OCI-LY1 (cell line): ENCODE results near the gene ATR.

Experiments
- H2AFZ ChIP-seq: fragments of 200-600 bp; sonication (generic), shearing (Covaris generic); 2 replicates; pipeline ENCODE4 v1.6.0; 2014; ENCODE audit warnings: antibody characterized with exemption, mild to moderate bottlenecking, low read length
- H3F3A ChIP-seq: fragments of 200-600 bp; sonication (generic), shearing (Covaris generic); 2 replicates; pipeline ENCODE4 v1.6.0; 2014; ENCODE audit warnings: mild to moderate bottlenecking, antibody characterized with exemption, low read length, moderate library complexity; ENCODE audit not compliant: insufficient read depth
- H3K27ac ChIP-seq: fragments of 200-600 bp; sonication (generic); 2 replicates; pipeline ENCODE4 v1.5.1; 2014; ENCODE audit warnings: low read length, mixed run types, mild to moderate bottlenecking, low read depth; ENCODE audit not compliant: poor library complexity, severe bottlenecking
- H3K27me3 ChIP-seq: fragments of 200-600 bp; sonication (generic); 2 replicates; pipeline ENCODE4 v1.6.0; 2014; ENCODE audit warnings: antibody characterized with exemption, mild to moderate bottlenecking, low read length, moderate library complexity; ENCODE audit not compliant: insufficient read depth
- H3K36me3 ChIP-seq: fragments of 200-600 bp; sonication (generic); 2 replicates; pipeline ENCODE4 v1.6.1; 2014; ENCODE audit warnings: mild to moderate bottlenecking, antibody characterized with exemption, low read length, moderate library complexity, mixed read lengths; ENCODE audit not compliant: insufficient read depth
- H3K4me1 ChIP-seq: fragments of 200-600 bp; sonication (generic); 2 replicates; pipeline ENCODE4 v1.5.1; 2014; ENCODE audit warnings: mild to moderate bottlenecking, low read length, moderate library complexity; ENCODE audit not compliant: insufficient read depth, severe bottlenecking
- H3K4me2 ChIP-seq: fragments of 200-600 bp; sonication (generic), shearing (Covaris generic); 2 replicates; pipeline ENCODE4 v1.6.1; 2014; ENCODE audit warnings: low read length
- H3K4me3 ChIP-seq: fragments of 200-600 bp; sonication (generic); 2 replicates; pipeline ENCODE4 v1.5.1; 2014; ENCODE audit warnings: low read length, low read depth, mild to moderate bottlenecking, mixed read lengths; ENCODE audit not compliant: poor library complexity, severe bottlenecking
- H3K79me2 ChIP-seq: fragments of 200-600 bp; shearing (Covaris generic); 2 replicates; pipeline ENCODE4 v1.6.1; 2016; ENCODE audit warnings: mixed run types, low read length, mixed read lengths; ENCODE audit not compliant: insufficient read depth
- H3K9ac ChIP-seq: fragments of 200-600 bp; sonication (generic), shearing (Covaris generic); 2 replicates; pipeline ENCODE4 v1.6.1; 2014; ENCODE audit warnings: mild to moderate bottlenecking, low read length, mixed read lengths
- H3K9me2 ChIP-seq: fragments of 200-600 bp; sonication (generic), shearing (Covaris generic); 2 replicates; pipeline ENCODE4 v1.6.1; 2014; ENCODE audit warnings: low read depth, mild to moderate bottlenecking, low read length, mixed read lengths
- H3K9me3 ChIP-seq: fragments of 200-600 bp; shearing (Covaris generic); 2 replicates; pipeline ENCODE4 v1.6.1; 2014; ENCODE audit warnings: low read length, mixed read lengths
- H4K20me1 ChIP-seq: fragments of 200-600 bp; sonication (generic), shearing (Covaris generic); 2 replicates; pipeline ENCODE4 v1.6.0; 2016; ENCODE audit warnings: mild to moderate bottlenecking, low read length; ENCODE audit not compliant: insufficient read depth
- CTCF ChIP-seq: fragments of 200-600 bp; sonication (generic), shearing (Covaris generic); IDR thresholded peaks from 2 replicates; pipeline ENCODE4 v1.5.1; 2017; ENCODE audit warnings: mild to moderate bottlenecking, antibody characterized with exemption, low read length, moderate library complexity, mixed read lengths
- EZH2 ChIP-seq: fragments of 200-600 bp; sonication (generic), shearing (Covaris generic); IDR thresholded peaks from 2 replicates; pipeline ENCODE4 v1.8.0; 2017; ENCODE audit warnings: borderline replicate concordance, mixed run types, mild to moderate bottlenecking, antibody characterized with exemption, low read length, moderate library complexity, mixed read lengths

ATR gene

GRCh38 chr3:142509079-142509478, 69.5 kb downstream of the ATR start:
- no peak overlapping the region for H3K4me2 ChIP-seq
- H3K9ac ChIP-seq = no peak overlapping the region
- TF ChIP-seq EZH2 (no peak), CTCF (no peak)
- no peaks in the 10 kb centered on the region for H3K9me2 ChIP-seq
- no peaks in the 10 kb centered on the region for H3K9me3 ChIP-seq
- H3K4me3 ChIP-seq = no peak overlapping the region
- no peaks in the 10 kb centered on the region for H3K4me1 ChIP-seq
- no peaks in the 10 kb centered on the region for H3K79me2 ChIP-seq
- no peaks in the 10 kb centered on the region for H3F3A ChIP-seq
- H3K36me3 ChIP-seq = peaks cover 75% of the 10 kb centered on the region
- H4K20me1 ChIP-seq = no peaks in the 10 kb centered on the region
- no peak overlapping the region for H2AFZ ChIP-seq
- no peaks in the 10 kb centered on the region for H3K27me3 ChIP-seq
- H3K27ac ChIP-seq = no peak overlapping the region

GRCh38 chr3:142507241-142507640, 71.3 kb downstream of the ATR start:
- H3K4me1 ChIP-seq = no peaks in the 10 kb centered on the region
- H3K4me2 ChIP-seq = no peak overlapping the region
- H3K36me3 ChIP-seq = peaks cover 76% of the 10 kb centered on the region
- H3K9me3 ChIP-seq = no peaks in the 10 kb centered on the region
- H3K27me3 ChIP-seq = no peaks in the 10 kb centered on the region
- TF ChIP-seq CTCF (no peak), EZH2 (no peak)
- no peak overlapping the region for H3K27ac ChIP-seq
- H3F3A ChIP-seq = no peaks in the 10 kb centered on the region
- H3K9me2 ChIP-seq = no peaks in the 10 kb centered on the region
- H3K9ac ChIP-seq = no peak overlapping the region
- no peaks in the 10 kb centered on the region for H4K20me1 ChIP-seq
- H2AFZ ChIP-seq = no peak overlapping the region
- no peaks in the 10 kb centered on the region for H3K79me2 ChIP-seq
- no peak overlapping the region for H3K4me3 ChIP-seq

DNA sequence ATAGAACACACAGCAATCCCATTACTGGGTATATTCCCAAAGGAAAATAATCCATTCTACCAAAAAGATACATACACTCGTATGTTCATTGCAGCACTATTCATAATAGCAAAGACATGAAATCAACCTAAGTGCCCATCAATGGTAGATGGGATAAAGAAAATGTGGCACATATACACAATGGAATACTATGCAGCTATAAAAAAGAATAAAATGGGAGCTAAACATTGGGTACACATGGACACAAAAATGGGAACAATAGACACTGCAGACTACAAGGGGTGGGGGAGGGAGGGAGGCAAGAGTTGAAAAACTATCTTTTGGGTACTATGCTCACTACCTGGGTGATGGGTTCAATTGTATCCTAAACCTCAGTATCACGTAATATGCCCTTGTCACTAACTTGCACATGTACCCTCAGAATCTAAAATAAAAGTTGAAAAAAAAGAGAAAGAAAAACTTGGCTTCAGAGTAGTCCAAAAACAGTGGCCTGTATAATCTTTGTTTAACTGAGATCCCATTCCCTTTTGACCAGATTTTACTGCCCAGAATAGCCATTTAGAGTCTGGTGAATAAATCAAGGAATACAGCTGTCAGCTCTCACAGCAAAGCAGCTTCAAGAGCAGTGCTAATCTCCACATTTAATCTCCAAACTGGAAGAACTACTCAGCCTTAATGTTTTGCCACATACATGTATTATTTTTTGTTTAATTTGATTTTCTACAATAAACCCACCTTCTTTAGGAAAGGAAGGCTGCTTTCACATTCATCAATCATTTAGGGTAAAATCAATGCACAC, 76.1 kb downstream of the ATR start:
- Histone ChIP-seq H3K27ac (no peak overlapping the region), H3K4me3 (no peak overlapping the region), H3K4me2 (no peak overlapping the region), H3K9me2 (no peaks in the 10 kb centered on the region), H4K20me1 (no peaks in the 10 kb centered on the region), H3K4me1 (no peaks in the 10 kb centered on the region), H3K27me3 (no peaks in the 10 kb centered on the region), H2AFZ (no peak overlapping the region), H3K9me3 (no peaks in the 10 kb centered on the region), H3K36me3 (peaks cover 74% of the 10 kb centered on the region), H3F3A (no peaks in the 10 kb centered on the region), H3K79me2 (no peaks in the 10 kb centered on the region), H3K9ac (no peak overlapping the region)
- TF ChIP-seq CTCF = no peak
- TF ChIP-seq EZH2 = no peak
